Heart right ventricle (tissue), 16 donors: Measurements from ENCODE around the gene GINS3. TPM values are rescaled to one million over a fixed set of nuclear protein-coding genes. Genes with fewer than 3 reads are reported as not detected.

Experiments used
- ATAC-seq, 8 donors: fragments of 200-7000 bp; cut with Tn5 transposase; one replicate each; pipeline ENCODE4 v1.9.1; 2020; ENCODE audit warnings: mild to moderate bottlenecking in 8 of 8, moderate library complexity in 8 of 8, moderate number of reproducible peaks in 1 of 8
- DNase-seq, 2 donors: peaks; one replicate each; pipeline ENCODE4 v3.0.0-alpha.2; 2020
- H3K27ac ChIP-seq, 10 donors: fragments of 200-600 bp; sonication (generic) in 2 of 10; one replicate each; pipeline versions ENCODE4 v1.5.0 to v1.8.0; 2020 to 2022; ENCODE audit warnings: mild to moderate bottlenecking in 3 of 10
- H3K27me3 ChIP-seq, 7 donors: fragments of 200-600 bp; one replicate each; pipeline ENCODE4 v1.8.0; 2021 to 2022; ENCODE audit warnings: mild to moderate bottlenecking in 2 of 7
- H3K36me3 ChIP-seq, 9 donors: fragments of 200-600 bp; sonication (generic) in 1 of 9; one replicate each; pipeline versions ENCODE4 v1.5.0 to v1.8.0; 2020 to 2022; ENCODE audit warnings: mild to moderate bottlenecking in 2 of 9
- H3K4me1 ChIP-seq, 9 donors: fragments of 200-600 bp; sonication (generic) in 1 of 9; one replicate each; pipeline versions ENCODE4 v1.5.0 to v1.8.0; 2020 to 2022; ENCODE audit warnings: mild to moderate bottlenecking in 4 of 9
- H3K4me3 ChIP-seq, 10 donors: fragments of 200-600 bp; sonication (generic) in 2 of 10; one replicate each; pipeline versions ENCODE4 v1.5.0 to v1.8.0; 2020 to 2022; ENCODE audit warnings: mild to moderate bottlenecking in 7 of 10, moderate library complexity in 2 of 10
- H3K9me3 ChIP-seq, 11 donors: fragments of 200-600 bp in 10 of 11; sonication (generic) in 2 of 11; one replicate each; pipeline versions ENCODE4 v1.5.0 to v1.8.0; 2013 to 2022; ENCODE audit warnings: mild to moderate bottlenecking in 2 of 11, control low read depth in 1 of 11, moderate library complexity in 1 of 11
- CTCF ChIP-seq, 9 donors: fragments of 200-600 bp; sonication (generic) in 2 of 9; IDR thresholded peaks; one replicate each; pipeline versions ENCODE4 v1.5.0 to v1.8.0; 2021 to 2022; ENCODE audit warnings: antibody characterized with exemption in 9 of 9, mild to moderate bottlenecking in 5 of 9, moderate library complexity in 1 of 9
- WGBS, 2 donors: extraction: QIAGEN DNeasy Blood & Tissue Kit; methylation state at CpG; one replicate each; pipeline ENCODE4 v1.1.7; 2013; ENCODE audit warnings: inconsistent platforms in 1 of 2; 5-methylcytosine and 5-hydroxymethylcytosine counted together
- intact Hi-C, 10 donors: fragments of 100-400 bp; cut with DNase I; formaldehyde crosslinking; loops; one replicate each; pipeline versions ENCODE4 v1.11.1 to v1.14.2; 2022
- polyA plus RNA-seq, 2 donors: library from polyadenylated mRNA; stranded (reverse); fragments of 200-250 nt; gene quantifications; one replicate each; pipeline ENCODE4 v1.2.3, GENCODE V29; 2013
- total RNA-seq, 10 donors: library from RNA; stranded (reverse); fragmentation: NEBNext Ultra II Directional in 3 of 10; extraction: Animal tissue kit (Norgen Biotek cat#: 25700) in 3 of 10; gene quantifications; one replicate each; pipeline versions ENCODE4 v1.2.1 to v1.2.4, GENCODE V29; 2021 to 2023
- donor health status: Arrhythmogenic right ventricular cardiomyopathy.
- donor health status: ischemic (EF 13 %, LVEDD 7.1; RV severe dilation, severe dysfunction).
- donor health status: healthy with polysubstance abuse.
- donor health status: DM: no; HTN: yes; CAD: no.
- donor health status: DM: no; HTN: no; CAD: no.
- donor health status: ischemic (EF 25% LVEDD 6.9; RV normal size, moderate dysfunction).
- donor health status: ischemic (EF 25% LVEDD 5.7; RV mildly dilated, moderate dysfunction).
- donor health status: healthy.
- donor health status: DM: yes; HTN: yes; CAD: no.
- donor health status: Ischemic cardiomyopathy.
- donor health status: ischemic (EF 35%, LVEDD 5.7; RV mildly dilated, moderate dysfunction).
- donor health status: nonischemic (EF 11% LVEDD 7.7; RV severe dilation, severe dysfunction).
- donor health status: DM: yes; HTN: yes; CAD: no.
- donor health status: PGD.
- donor health status: ischemic (EF 29% LVEDD 5.4; RV normal size, mild dysfunction).
- donor health status: nonischemic (EF 23%, LVEDD 6.1; RV moderate dilation, normal function).

The GINS3 gene
- total and polyA plus RNA-seq, 12 donors, result 4.0 to 13.5 (median 5.9) TPM

GRCh38 chr16:58435779-58436178, 43.5 kb downstream of the GINS3 start:
- H3K4me1 ChIP-seq, result peaks cover 0 to 21% (median 8%) of the 10 kb centered on the region in 9 donors
- TF ChIP-seq CTCF (IDR thresholded peaks at IDR 0.05), result peak in 3 of 9 donors; percentile 12 to 14 (median 13)
- H3K9me3 ChIP-seq, result peaks cover 0 to 5% (median 0%) of the 10 kb centered on the region in 11 donors
- DNase-seq (no peak), ATAC-seq (no peak)
- H3K4me3 ChIP-seq, result no peak overlapping the region
- WGBS, 2 donors, result 84 to 85% methylated on average over 2 of the region's 2 CpGs
- no peaks in the 10 kb centered on the region for H3K36me3 ChIP-seq
- intact Hi-C loops, result no loop called here
- H3K27me3 ChIP-seq, result no peaks in the 10 kb centered on the region
- H3K27ac ChIP-seq, result no peak overlapping the region

GRCh38 chr16:58440131-58440530, 47.9 kb downstream of the GINS3 start:
- no peak for TF ChIP-seq CTCF (IDR thresholded peaks at IDR 0.05)
- WGBS, 2 donors, result 75 to 82% methylated on average over 3 of the region's 3 CpGs
- intact Hi-C loops, result loop anchor here in 1 of 10 donors (10.0 kb wide), 1 partner anchor 55 kb away; no protein-coding TSS in a partner anchor
- no peak for ATAC-seq
- no peaks in the 10 kb centered on the region for H3K4me1 ChIP-seq
- DNase-seq, result no peak
- H3K36me3 ChIP-seq, result no peaks in the 10 kb centered on the region
- H3K9me3 ChIP-seq, result peaks cover 0 to 5% (median 0%) of the 10 kb centered on the region in 11 donors
- H3K27me3 ChIP-seq, result no peaks in the 10 kb centered on the region
- H3K4me3 ChIP-seq, result no peak overlapping the region
- H3K27ac ChIP-seq, result no peak overlapping the region

GRCh38 chr16:58442547-58442946, 50.3 kb downstream of the GINS3 start:
- peak in 6 of 8 donors; percentile 25 to 68 (median 38) for ATAC-seq

GRCh38 chr16:58443783-58444182, 51.5 kb downstream of the GINS3 start:
- no peak overlapping the region for H3K27ac ChIP-seq
- H3K36me3 ChIP-seq, result no peaks in the 10 kb centered on the region
- H3K4me3 ChIP-seq, result no peak overlapping the region
- H3K4me1 ChIP-seq, result no peaks in the 10 kb centered on the region
- H3K27me3 ChIP-seq, result no peaks in the 10 kb centered on the region
- TF ChIP-seq CTCF (IDR thresholded peaks at IDR 0.05), result no peak
- intact Hi-C loops, result loop anchor here in 1 of 10 donors (10.0 kb wide), 1 partner anchor 59 kb away; no protein-coding TSS in a partner anchor
- H3K9me3 ChIP-seq, result no peaks in the 10 kb centered on the region
- no peak for DNase-seq
- no peak for ATAC-seq
- WGBS, 2 donors, result 78 to 81% methylated on average over 4 of the region's 4 CpGs

More at GRCh38 chr16:58442547-58442946, 50.3 kb downstream of the GINS3 start:
- no peak for DNase-seq
- H3K9me3 ChIP-seq, result no peaks in the 10 kb centered on the region
- TF ChIP-seq CTCF (IDR thresholded peaks at IDR 0.05), result no peak
- intact Hi-C loops, result loop anchor here in 1 of 10 donors (10.0 kb wide), 1 partner anchor 58 kb away; no protein-coding TSS in a partner anchor
- no peak overlapping the region for H3K4me3 ChIP-seq
- no peaks in the 10 kb centered on the region for H3K4me1 ChIP-seq
- 38 to 54% methylated on average over 5 of the region's 5 CpGs for WGBS, 2 donors
- peak overlapping the region in 1 of 10 donors; percentile 22 for H3K27ac ChIP-seq
- H3K27me3 ChIP-seq, result no peaks in the 10 kb centered on the region
- no peaks in the 10 kb centered on the region for H3K36me3 ChIP-seq
